ENCODE measurements around the gene UPK3A. TPM values are rescaled to one million over a fixed set of nuclear protein-coding genes. Genes with fewer than 3 reads are reported as not detected.

Gene UPK3A
- total RNA-seq, 1 donor from 2014 or later, result 0.29 TPM

DNA sequence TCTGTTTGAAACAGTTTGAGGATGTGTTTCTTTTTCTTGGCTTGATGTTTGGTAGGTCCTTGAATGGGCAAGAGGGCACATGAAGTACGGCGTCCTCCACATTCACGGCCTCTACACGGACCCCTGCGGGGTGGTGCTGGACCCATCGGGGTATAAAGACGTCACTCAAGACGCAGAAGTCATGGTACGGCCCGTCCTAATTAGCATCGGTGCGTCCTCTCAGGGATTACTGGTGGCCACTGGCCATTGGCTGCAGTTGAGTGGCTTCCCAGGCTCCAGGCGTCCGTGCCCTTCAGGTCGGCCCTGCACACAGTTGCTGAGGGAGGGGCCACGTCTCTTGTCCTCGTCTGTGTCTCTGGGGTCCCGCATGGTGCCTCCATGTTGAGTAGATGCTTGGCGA lies 45.8 kb downstream of the UPK3A start:
- no peaks in the 10 kb centered on the region for H3K9me3 Mint-ChIP-seq
- H3K4me3 Mint-ChIP-seq, result no peak overlapping the region
- DNase-seq (ENCODE audit: extremely low spot score, unreplicated experiment), result no peak
- peaks cover 24% of the 10 kb centered on the region for H3K36me3 Mint-ChIP-seq
- H3K4me1 Mint-ChIP-seq (ENCODE audit: unreplicated experiment), result no peaks in the 10 kb centered on the region
- H3K27me3 Mint-ChIP-seq, result no peaks in the 10 kb centered on the region
- H3K27ac Mint-ChIP-seq, result no peak overlapping the region
- TF ChIP-seq, protein P1, sequence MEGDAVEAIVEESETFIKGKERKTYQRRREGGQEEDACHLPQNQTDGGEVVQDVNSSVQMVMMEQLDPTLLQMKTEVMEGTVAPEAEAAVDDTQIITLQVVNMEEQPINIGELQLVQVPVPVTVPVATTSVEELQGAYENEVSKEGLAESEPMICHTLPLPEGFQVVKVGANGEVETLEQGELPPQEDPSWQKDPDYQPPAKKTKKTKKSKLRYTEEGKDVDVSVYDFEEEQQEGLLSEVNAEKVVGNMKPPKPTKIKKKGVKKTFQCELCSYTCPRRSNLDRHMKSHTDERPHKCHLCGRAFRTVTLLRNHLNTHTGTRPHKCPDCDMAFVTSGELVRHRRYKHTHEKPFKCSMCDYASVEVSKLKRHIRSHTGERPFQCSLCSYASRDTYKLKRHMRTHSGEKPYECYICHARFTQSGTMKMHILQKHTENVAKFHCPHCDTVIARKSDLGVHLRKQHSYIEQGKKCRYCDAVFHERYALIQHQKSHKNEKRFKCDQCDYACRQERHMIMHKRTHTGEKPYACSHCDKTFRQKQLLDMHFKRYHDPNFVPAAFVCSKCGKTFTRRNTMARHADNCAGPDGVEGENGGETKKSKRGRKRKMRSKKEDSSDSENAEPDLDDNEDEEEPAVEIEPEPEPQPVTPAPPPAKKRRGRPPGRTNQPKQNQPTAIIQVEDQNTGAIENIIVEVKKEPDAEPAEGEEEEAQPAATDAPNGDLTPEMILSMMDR (conservative IDR thresholded peaks at IDR 0.05), result no peak

DNA sequence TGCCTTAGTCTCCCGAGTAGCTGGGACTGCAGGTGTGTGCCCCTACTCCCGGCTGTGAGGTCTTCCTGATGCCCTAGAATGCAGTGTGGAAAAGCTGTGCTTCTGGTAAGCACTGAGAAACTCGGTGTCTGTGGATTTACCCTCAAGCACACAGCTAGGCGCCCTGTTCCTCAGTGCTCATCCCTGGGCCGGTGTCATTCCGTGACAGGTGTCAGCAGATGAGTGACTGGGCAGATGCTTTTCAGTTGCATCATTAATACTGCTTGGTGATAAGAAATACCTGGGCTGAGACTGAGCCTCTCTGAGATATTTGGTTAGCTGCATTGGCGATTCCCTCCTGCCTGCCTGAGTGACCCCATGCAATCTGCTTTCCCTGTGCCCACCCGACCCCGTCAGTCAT lies 46.7 kb downstream of the UPK3A start:
- no peak for DNase-seq (ENCODE audit: extremely low spot score, unreplicated experiment)
- Mint-ChIP-seq H3K4me1 (ENCODE audit: unreplicated experiment) (peaks cover 6% of the 10 kb centered on the region), H3K4me3 (no peak overlapping the region), H3K9me3 (no peaks in the 10 kb centered on the region), H3K27me3 (no peaks in the 10 kb centered on the region), H3K36me3 (peaks cover 22% of the 10 kb centered on the region), H3K27ac (no peak overlapping the region)
- TF ChIP-seq, protein P1 (conservative IDR thresholded peaks at IDR 0.05), result no peak

GRCh38 chr22:45332001-45332400 lies 47.3 kb downstream of the UPK3A start:
- Mint-ChIP-seq H3K27me3 (no peaks in the 10 kb centered on the region), H3K9me3 (no peaks in the 10 kb centered on the region), H3K27ac (no peak overlapping the region), H3K4me1 (ENCODE audit: unreplicated experiment) (peaks cover 11% of the 10 kb centered on the region), H3K4me3 (no peak overlapping the region), H3K36me3 (peaks cover 28% of the 10 kb centered on the region)
- TF ChIP-seq, protein P1 (conservative IDR thresholded peaks at IDR 0.05), result no peak
- no peak for DNase-seq (ENCODE audit: extremely low spot score, unreplicated experiment)

GRCh38 chr22:45334068-45334467 lies 49.3 kb downstream of the UPK3A start:
- no peak for DNase-seq (ENCODE audit: extremely low spot score, unreplicated experiment)
- no peaks in the 10 kb centered on the region for H3K27me3 Mint-ChIP-seq
- peaks cover 26% of the 10 kb centered on the region for H3K36me3 Mint-ChIP-seq

GRCh38 chr22:45334528-45334927 lies 49.8 kb downstream of the UPK3A start:
- Mint-ChIP-seq H3K4me1 (ENCODE audit: unreplicated experiment) (peaks cover 15% of the 10 kb centered on the region), H3K36me3 (peaks cover 22% of the 10 kb centered on the region), H3K27ac (no peak overlapping the region), H3K27me3 (no peaks in the 10 kb centered on the region), H3K9me3 (no peaks in the 10 kb centered on the region), H3K4me3 (no peak overlapping the region)
- no peak for DNase-seq (ENCODE audit: extremely low spot score, unreplicated experiment)
- TF ChIP-seq, protein P1 (conservative IDR thresholded peaks at IDR 0.05), result no peak

More at GRCh38 chr22:45334068-45334467, 49.3 kb downstream of the UPK3A start:
- Mint-ChIP-seq H3K9me3 (no peaks in the 10 kb centered on the region), H3K4me1 (ENCODE audit: unreplicated experiment) (peaks cover 15% of the 10 kb centered on the region), H3K27ac (no peak overlapping the region), H3K4me3 (no peak overlapping the region)
- TF ChIP-seq, protein P1 (conservative IDR thresholded peaks at IDR 0.05), result no peak

Data from type B pancreatic cell (in vitro differentiated cells).